ENCODE measurements around the gene CUX1. TPM values are rescaled to one million over a fixed set of nuclear protein-coding genes. Genes with fewer than 3 reads are reported as not detected.

The CUX1 gene
- total and polyA plus RNA-seq, 12 donors = 34.5 to 176 (median 145) TPM

- ATAC-seq = peak in 3 of 8 donors; percentile 36 to 61 (median 60)
- WGBS, 2 donors = 63 to 72% methylated on average over 14 of the region's 14 CpGs
These were observed 276.3 kb downstream of the CUX1 start for GRCh38 chr7:102093599-102094315.

GRCh38 chr7:102094316-102094650 is 276.9 kb downstream of the CUX1 start:
- TF ChIP-seq CTCF (IDR thresholded peaks at IDR 0.05) = no peak
- H3K36me3 ChIP-seq = peaks cover 0 to 26% (median 11%) of the 10 kb centered on the region in 9 donors
- H3K27me3 ChIP-seq = no peaks in the 10 kb centered on the region
- H3K4me3 ChIP-seq = no peak overlapping the region
- H3K4me1 ChIP-seq = peaks cover 0 to 20% (median 8%) of the 10 kb centered on the region in 9 donors
- no peak overlapping the region for H3K27ac ChIP-seq
- H3K9me3 ChIP-seq = peaks cover 0 to 6% (median 0%) of the 10 kb centered on the region in 11 donors
- intact Hi-C loops (cut with DNase I) = no loop called here
- DNase-seq (no peak), ATAC-seq (no peak)
- WGBS, 2 donors = 79 to 86% methylated on average over 4 of the region's 4 CpGs

More at GRCh38 chr7:102093599-102094315, 276.3 kb downstream of the CUX1 start:
- Histone ChIP-seq H3K27ac (no peak overlapping the region), H3K27me3 (no peaks in the 10 kb centered on the region), H3K9me3 (peaks cover 0 to 12% (median 0%) of the 10 kb centered on the region in 11 donors), H3K4me1 (peaks cover 0 to 20% (median 8%) of the 10 kb centered on the region in 9 donors), H3K36me3 (peaks cover 0 to 21% (median 8%) of the 10 kb centered on the region in 9 donors), H3K4me3 (no peak overlapping the region)
- intact Hi-C loops (cut with DNase I) = no loop called here
- no peak for DNase-seq
- TF ChIP-seq CTCF (IDR thresholded peaks at IDR 0.05) = no peak

- 95 to 97% methylated on average over 16 of the region's 16 CpGs for WGBS, 2 donors
- Histone ChIP-seq H3K9me3 (no peaks in the 10 kb centered on the region), H3K36me3 (peaks cover 0 to 38% (median 11%) of the 10 kb centered on the region in 9 donors), H3K27me3 (no peaks in the 10 kb centered on the region), H3K4me1 (peaks cover 0 to 20% (median 8%) of the 10 kb centered on the region in 9 donors), H3K4me3 (no peak overlapping the region), H3K27ac (no peak overlapping the region)
- DNase-seq (no peak), ATAC-seq (no peak)
- intact Hi-C loops (cut with DNase I) = no loop called here
- no peak for TF ChIP-seq CTCF (IDR thresholded peaks at IDR 0.05)
These were observed 278.0 kb downstream of the CUX1 start for GRCh38 chr7:102095321-102096011.

GRCh38 chr7:102096012-102096332 is 278.5 kb downstream of the CUX1 start:
- TF ChIP-seq CTCF (IDR thresholded peaks at IDR 0.05) = no peak
- ATAC-seq (no peak), DNase-seq (no peak)
- no peaks in the 10 kb centered on the region for H3K27me3 ChIP-seq
- no peak overlapping the region for H3K4me3 ChIP-seq
- no peak overlapping the region for H3K27ac ChIP-seq
- no peaks in the 10 kb centered on the region for H3K9me3 ChIP-seq
- 83 to 86% methylated on average over 10 of the region's 10 CpGs for WGBS, 2 donors
- H3K4me1 ChIP-seq = peaks cover 0 to 20% (median 8%) of the 10 kb centered on the region in 9 donors
- H3K36me3 ChIP-seq = peaks cover 0 to 43% (median 11%) of the 10 kb centered on the region in 9 donors
- intact Hi-C loops (cut with DNase I) = no loop called here

Measured in heart right ventricle (tissue), 16 donors.